HFFc6 (cell line): ENCODE data around the gene INO80B. TPM values are rescaled to one million over a fixed set of nuclear protein-coding genes. Genes with fewer than 3 reads are reported as not detected.

ENCODE experiments used
- DNase-seq: peaks from one replicate; pipeline ENCODE4 v3.0.0-alpha.2; 2018
- H3K27ac Mint-ChIP-seq: 2 replicates; pipeline ENCODE4 v1.8.0; 2020; ENCODE audit warnings: mild to moderate bottlenecking, mixed read lengths
- H3K27me3 Mint-ChIP-seq: 2 replicates; pipeline ENCODE4 v1.8.0; 2021; ENCODE audit warnings: mild to moderate bottlenecking, moderate library complexity, mixed read lengths; ENCODE audit not compliant: insufficient read depth
- H3K36me3 Mint-ChIP-seq: 2 replicates; pipeline ENCODE4 v1.8.0; 2021; ENCODE audit warnings: low read depth, mixed read lengths
- H3K4me1 Mint-ChIP-seq: 2 replicates; pipeline ENCODE4 v1.8.0; 2020; ENCODE audit warnings: low read depth, mixed read lengths
- H3K4me3 Mint-ChIP-seq: 2 replicates; pipeline ENCODE4 v1.8.0; 2020; ENCODE audit warnings: mild to moderate bottlenecking, moderate library complexity, mixed read lengths
- H3K9me3 Mint-ChIP-seq: 2 replicates; pipeline ENCODE4 v1.8.0; 2020; ENCODE audit warnings: mild to moderate bottlenecking, mixed read lengths
- CTCF ChIP-seq: fragments of 200-600 bp; sonication (generic); IDR thresholded peaks from 2 replicates; pipeline ENCODE4 v1.5.0; 2021; ENCODE audit warnings: antibody characterized with exemption, mild to moderate bottlenecking
- total RNA-seq, 6 experiments: library from RNA; stranded (reverse); fragmentation: NEBNext Ultra II Directional; extraction: Animal tissue kit (Norgen Biotek cat#: 25700); gene quantifications; 2 replicates in 1 of 6; 3 replicates in 5 of 6; pipeline ENCODE4 v1.2.3, GENCODE V29; 2021

INO80B gene
- total RNA-seq, 6 experiments from 2014 or later = 18.4 to 26.9 (median 21.4) TPM

- H3K36me3 Mint-ChIP-seq = no peaks in the 10 kb centered on the region
- H3K27ac Mint-ChIP-seq = no peak overlapping the region
- H3K9me3 Mint-ChIP-seq = no peaks in the 10 kb centered on the region
- H3K4me3 Mint-ChIP-seq = no peak overlapping the region
- peaks cover 17% of the 10 kb centered on the region for H3K4me1 Mint-ChIP-seq
- no peak for DNase-seq
- no peak for TF ChIP-seq CTCF
- no peaks in the 10 kb centered on the region; the same call in 1 of the 2 replicates for H3K27me3 Mint-ChIP-seq
These were observed 6.1 kb upstream of the INO80B start for GRCh38 chr2:74448771-74449170.

- DNase-seq = no peak
- no peak overlapping the region for H3K4me3 Mint-ChIP-seq
- H3K4me1 Mint-ChIP-seq = peaks cover 21% of the 10 kb centered on the region
- H3K9me3 Mint-ChIP-seq = no peaks in the 10 kb centered on the region
- TF ChIP-seq CTCF = no peak
- H3K27me3 Mint-ChIP-seq = no peaks in the 10 kb centered on the region; the same call in 1 of the 2 replicates
- H3K36me3 Mint-ChIP-seq = no peaks in the 10 kb centered on the region
- no peak overlapping the region for H3K27ac Mint-ChIP-seq
These were observed 4.2 kb upstream of the INO80B start for GRCh38 chr2:74450570-74451190.

- H3K4me3 Mint-ChIP-seq = peak overlapping the region; percentile 94
- peaks cover 44% of the 10 kb centered on the region for H3K4me1 Mint-ChIP-seq
- H3K36me3 Mint-ChIP-seq = 0 out of 2 replicates have a peak, but pooled peaks cover 8% of the 10 kb centered on the region
- no peaks in the 10 kb centered on the region; the same call in none of the 2 replicates for H3K27me3 Mint-ChIP-seq
- DNase-seq = no peak
- peak overlapping the region; percentile 88 for H3K27ac Mint-ChIP-seq
- no peaks in the 10 kb centered on the region for H3K9me3 Mint-ChIP-seq
- no peak; the same call in 1 of the 2 replicates for TF ChIP-seq CTCF
These were observed 2.3 kb downstream of the INO80B start for GRCh38 chr2:74457129-74457548.

GRCh38 chr2:74457549-74458131 is 2.8 kb downstream of the INO80B start:
- no peak for TF ChIP-seq CTCF
- Mint-ChIP-seq H3K27me3 (no peaks in the 10 kb centered on the region; the same call in none of the 2 replicates), H3K4me1 (peaks cover 44% of the 10 kb centered on the region), H3K36me3 (peaks cover 9% of the 10 kb centered on the region), H3K4me3 (peak overlapping the region; percentile 94), H3K27ac (peak overlapping the region; percentile 88), H3K9me3 (no peaks in the 10 kb centered on the region)
- DNase-seq = peak; percentile 20

- H3K36me3 Mint-ChIP-seq = peaks cover 16% of the 10 kb centered on the region
- no peak for TF ChIP-seq CTCF
- H3K4me1 Mint-ChIP-seq = peaks cover 48% of the 10 kb centered on the region
These were observed 3.4 kb downstream of the INO80B start, which contains the start of gene WBP1 for GRCh38 chr2:74458132-74458937. TSS of gene WBP1 (plus strand) at chr2:74458438. CDS start at chr2:74458603, 165 bp downstream.

More at GRCh38 chr2:74458132-74458937, 3.4 kb downstream of the INO80B start, which contains the start of gene WBP1:
- Mint-ChIP-seq H3K27me3 (peaks cover 4% of the 10 kb centered on the region), H3K27ac (peak within 1 kb of the TSS; percentile 88), H3K4me3 (peak within 1 kb of the TSS; percentile 94), H3K9me3 (no peaks in the 10 kb centered on the region)
- peak; percentile 100 for DNase-seq
